ENCODE measurements around the gene ZDHHC9.

Gene ZDHHC9

DNA sequence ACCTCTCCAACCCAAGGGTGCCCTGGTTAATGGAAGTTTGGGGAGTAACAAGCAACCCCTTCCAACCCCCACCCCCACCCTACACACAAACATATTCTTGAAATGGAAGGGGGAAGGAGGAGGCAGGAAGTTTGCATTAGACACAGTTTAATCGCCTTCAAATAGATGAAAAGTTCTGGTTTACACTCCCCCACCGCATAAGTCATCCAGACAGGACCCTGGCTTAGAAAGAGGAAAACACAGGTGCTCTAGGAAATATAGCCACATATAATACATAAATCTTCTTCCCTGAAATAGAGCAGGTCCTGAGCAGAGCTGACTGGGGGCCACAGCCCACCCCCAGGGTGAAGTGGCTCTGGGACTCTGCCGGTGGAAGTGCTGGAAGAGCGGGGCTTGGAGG is 38.9 kb downstream of the ZDHHC9 start:
- no peak for DNase-seq (ENCODE audit: low spot score in 2 of 2)
- Histone ChIP-seq H3K36me3 (replicated peaks) (peaks cover 12% of the 10 kb centered on the region), H3K9me3 (no peaks in the 10 kb centered on the region), H3K27me3 (ENCODE audit: low read depth) (no peaks in the 10 kb centered on the region), H3K4me1 (peaks cover 3% of the 10 kb centered on the region; the same call in 1 of the 2 replicates), H3K4me3 (no peak overlapping the region)
- in situ Hi-C loops (cut with MboI; ENCODE audit: low sequenced_read_pairs): no loop called here

DNA sequence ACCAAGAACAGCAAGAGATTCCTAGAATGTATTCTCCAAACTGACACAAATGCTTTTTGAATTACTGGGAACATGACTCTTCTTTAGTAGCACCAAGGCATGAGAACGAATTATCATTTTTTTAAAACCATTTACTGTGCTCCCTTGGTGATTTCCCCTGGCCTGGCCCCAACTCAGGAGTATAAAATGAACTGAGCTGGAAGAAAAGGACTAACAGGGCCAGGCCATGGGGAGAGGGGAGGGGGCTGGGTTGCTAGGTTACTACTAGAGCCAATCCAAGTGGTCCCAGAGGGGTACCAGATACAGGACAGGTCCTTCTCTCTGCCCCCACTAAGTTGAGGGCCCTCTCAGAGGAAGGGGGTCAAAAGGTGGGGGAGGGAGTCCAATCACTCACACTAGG is 40.8 kb downstream of the ZDHHC9 start:
- no peak for DNase-seq (ENCODE audit: low spot score in 2 of 2)
- Histone ChIP-seq H3K27me3 (ENCODE audit: low read depth) (no peaks in the 10 kb centered on the region), H3K4me1 (no peaks in the 10 kb centered on the region; the same call in 1 of the 2 replicates), H3K36me3 (replicated peaks) (peaks cover 12% of the 10 kb centered on the region), H3K9me3 (no peaks in the 10 kb centered on the region), H3K4me3 (no peak overlapping the region)
- in situ Hi-C loops (cut with MboI; ENCODE audit: low sequenced_read_pairs): no loop called here

DNA sequence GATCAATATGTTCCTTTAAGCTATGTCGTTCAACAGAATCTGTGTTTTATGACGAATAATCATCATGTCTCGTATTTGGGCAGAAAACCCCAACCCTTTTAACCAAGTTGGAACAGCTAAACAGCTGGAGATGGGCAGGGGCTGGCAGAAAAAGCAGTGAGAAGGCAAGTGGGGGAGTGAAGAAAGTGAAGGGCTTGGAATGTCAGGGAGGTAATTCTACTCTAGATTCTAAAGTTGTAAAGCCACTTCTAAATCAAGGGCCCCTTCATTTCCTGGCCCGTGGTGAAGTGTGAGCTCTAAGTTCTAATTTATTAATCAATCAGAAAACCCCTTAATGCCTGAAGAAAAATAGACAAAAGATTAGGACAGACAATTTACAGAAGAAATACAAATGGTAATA is 43.5 kb downstream of the ZDHHC9 start:
- DNase-seq (ENCODE audit: low spot score in 2 of 2): no peak
- in situ Hi-C loops (cut with MboI; ENCODE audit: low sequenced_read_pairs): no loop called here
- no peaks in the 10 kb centered on the region for H3K9me3 ChIP-seq
- no peak overlapping the region for H3K4me3 ChIP-seq
- H3K36me3 ChIP-seq (replicated peaks): peaks cover 7% of the 10 kb centered on the region
- no peaks in the 10 kb centered on the region; the same call in 1 of the 2 replicates for H3K4me1 ChIP-seq
- H3K27me3 ChIP-seq (ENCODE audit: low read depth): no peaks in the 10 kb centered on the region

DNA sequence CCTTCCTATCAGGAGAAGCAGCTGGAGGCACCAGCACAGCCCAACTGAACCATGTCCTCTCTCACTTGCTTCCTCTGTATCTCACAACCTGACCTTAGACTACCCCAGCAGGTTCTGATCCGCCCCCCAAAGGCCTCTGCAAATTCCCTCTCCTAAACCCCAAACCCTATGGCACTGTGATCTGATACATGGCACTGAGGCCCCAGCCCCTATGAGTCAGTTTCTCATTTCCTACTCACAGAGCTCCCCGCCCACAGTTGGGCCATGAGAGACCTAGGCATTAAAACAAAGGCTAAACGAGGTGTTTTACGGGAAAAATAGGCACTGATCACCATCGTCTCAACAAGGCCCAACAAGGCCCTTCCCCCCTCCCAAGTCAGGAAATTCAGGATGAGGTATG is 44.8 kb downstream of the ZDHHC9 start:
- in situ Hi-C loops (cut with MboI; ENCODE audit: low sequenced_read_pairs): no loop called here
- DNase-seq (ENCODE audit: low spot score in 2 of 2): no peak
- Histone ChIP-seq H3K36me3 (replicated peaks) (peaks cover 7% of the 10 kb centered on the region), H3K9me3 (no peaks in the 10 kb centered on the region), H3K4me1 (no peaks in the 10 kb centered on the region; the same call in 1 of the 2 replicates), H3K4me3 (no peak overlapping the region), H3K27me3 (ENCODE audit: low read depth) (no peaks in the 10 kb centered on the region)

DNA sequence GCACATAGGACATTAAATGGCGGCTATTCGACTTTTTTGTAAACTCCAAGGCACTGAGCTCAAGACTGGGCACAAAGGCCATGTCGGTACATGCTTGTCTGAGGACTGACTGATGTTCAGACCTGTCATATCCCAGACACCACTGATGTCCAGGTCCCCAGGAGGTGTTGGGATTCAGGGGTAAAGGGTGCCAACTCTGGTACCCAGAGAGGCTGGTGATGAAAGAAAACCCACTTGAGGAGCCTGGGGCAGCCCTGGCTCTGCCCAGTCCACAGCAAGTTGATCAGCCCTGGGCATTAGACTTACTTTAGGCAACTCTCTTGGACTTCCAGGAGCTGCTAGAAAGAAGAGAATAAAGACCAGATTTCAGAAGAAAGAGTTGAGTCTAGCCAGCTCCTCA is 45.2 kb downstream of the ZDHHC9 start:
- Histone ChIP-seq H3K4me1 (no peaks in the 10 kb centered on the region; the same call in 1 of the 2 replicates), H3K27me3 (ENCODE audit: low read depth) (no peaks in the 10 kb centered on the region), H3K9me3 (no peaks in the 10 kb centered on the region), H3K4me3 (no peak overlapping the region), H3K36me3 (replicated peaks) (peaks cover 7% of the 10 kb centered on the region)
- in situ Hi-C loops (cut with MboI; ENCODE audit: low sequenced_read_pairs): no loop called here
- DNase-seq (ENCODE audit: low spot score in 2 of 2): no peak

DNA sequence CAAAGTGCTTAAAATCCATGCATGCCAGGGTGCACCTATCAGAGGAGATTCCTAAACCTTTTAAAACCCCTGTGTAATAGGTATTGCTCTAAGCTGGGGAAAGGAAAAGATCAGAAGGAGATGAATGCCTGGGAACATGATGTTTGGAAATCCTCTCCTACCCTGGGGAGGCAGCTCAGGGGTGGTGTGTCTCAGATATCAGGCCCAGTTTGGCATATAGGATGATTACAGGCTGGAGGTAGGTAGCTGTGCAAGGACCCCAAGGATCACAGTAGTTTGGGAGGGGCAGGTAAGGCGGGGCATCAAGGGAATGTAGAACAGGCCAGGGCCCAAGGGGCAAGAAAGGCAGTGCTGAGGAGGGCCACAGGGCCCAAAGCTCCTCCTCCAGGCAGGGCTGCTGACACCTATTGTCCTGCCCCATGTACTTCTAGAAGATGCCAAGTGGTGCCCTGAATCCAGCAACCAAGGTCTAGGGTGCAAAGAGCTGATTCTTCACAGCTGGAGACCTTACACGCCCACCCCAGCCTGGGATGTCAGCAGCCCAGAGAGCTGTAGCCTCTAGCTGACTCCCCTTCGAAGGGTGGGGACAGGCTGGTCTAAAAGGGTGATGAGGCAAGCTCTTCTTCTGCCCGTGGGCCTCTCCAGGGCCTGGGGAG is 46.3 kb downstream of the ZDHHC9 start:
- no peak overlapping the region for H3K4me3 ChIP-seq
- H3K27me3 ChIP-seq (ENCODE audit: low read depth): no peaks in the 10 kb centered on the region
- no peak for DNase-seq (ENCODE audit: low spot score in 2 of 2)
- peaks cover 1% of the 10 kb centered on the region; the same call in 1 of the 2 replicates for H3K36me3 ChIP-seq (replicated peaks)
- no peaks in the 10 kb centered on the region; the same call in 1 of the 2 replicates for H3K4me1 ChIP-seq
- in situ Hi-C loops (cut with MboI; ENCODE audit: low sequenced_read_pairs): no loop called here
- no peaks in the 10 kb centered on the region for H3K9me3 ChIP-seq

DNA sequence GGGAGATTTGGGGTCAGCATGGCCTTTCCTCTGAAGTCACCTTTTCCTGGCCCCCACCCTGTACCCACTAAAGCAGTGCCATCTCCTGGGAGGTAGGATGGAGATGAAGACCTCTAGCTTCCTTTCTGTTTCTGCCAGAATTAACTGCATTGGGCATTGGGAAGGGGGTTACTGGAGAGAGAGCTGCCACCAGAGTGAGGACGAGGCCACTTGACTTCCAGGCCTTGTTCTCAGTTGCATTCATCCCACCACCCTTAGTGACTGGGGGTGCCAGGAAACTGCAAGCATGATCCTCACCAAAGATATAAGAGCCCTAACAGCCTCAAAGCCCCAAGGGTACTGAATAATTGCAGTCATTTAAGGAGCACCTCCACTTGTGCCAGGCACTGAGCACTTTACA is 48.1 kb downstream of the ZDHHC9 start:
- no peak for DNase-seq (ENCODE audit: low spot score in 2 of 2)
- in situ Hi-C loops (cut with MboI; ENCODE audit: low sequenced_read_pairs): no loop called here
- no peaks in the 10 kb centered on the region for H3K9me3 ChIP-seq
- H3K27me3 ChIP-seq (ENCODE audit: low read depth): no peaks in the 10 kb centered on the region
- no peak overlapping the region for H3K4me3 ChIP-seq
- no peaks in the 10 kb centered on the region for H3K4me1 ChIP-seq
- H3K36me3 ChIP-seq (replicated peaks): no peaks in the 10 kb centered on the region; the same call in 1 of the 2 replicates

DNA sequence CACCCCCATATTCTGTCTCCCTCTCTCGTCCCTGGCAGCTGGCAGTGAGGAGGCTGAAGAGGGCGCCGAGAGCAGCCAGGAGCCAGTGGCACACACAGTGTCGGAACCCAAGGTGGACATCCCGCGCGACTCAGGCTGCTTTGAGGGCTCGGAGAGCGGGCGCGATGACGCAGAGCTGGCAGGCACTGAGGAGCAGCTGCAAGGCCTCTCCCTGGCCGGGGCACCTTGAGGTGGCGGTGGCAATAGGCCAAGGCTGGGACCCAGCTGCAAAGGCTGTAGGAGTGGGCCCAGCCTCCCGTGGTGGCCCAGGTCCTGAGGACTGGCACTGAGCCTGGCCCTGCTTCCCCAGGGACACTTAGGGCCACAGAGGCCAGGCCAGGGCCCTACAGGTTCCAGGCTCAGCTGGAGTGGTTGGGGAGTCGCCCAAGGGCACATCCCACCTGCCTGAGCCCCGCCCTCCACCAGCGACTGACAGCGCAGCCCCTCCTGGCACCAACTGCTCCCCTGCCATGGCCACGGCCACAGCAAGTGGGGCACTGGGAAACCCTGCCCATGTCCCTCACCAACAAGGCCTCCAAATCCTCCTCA is 50.0 kb downstream of the ZDHHC9 start:
- Histone ChIP-seq H3K4me1 (no peaks in the 10 kb centered on the region), H3K36me3 (replicated peaks) (no peaks in the 10 kb centered on the region; the same call in 1 of the 2 replicates), H3K4me3 (no peak overlapping the region), H3K27me3 (ENCODE audit: low read depth) (no peaks in the 10 kb centered on the region), H3K9me3 (no peaks in the 10 kb centered on the region)
- in situ Hi-C loops (cut with MboI; ENCODE audit: low sequenced_read_pairs): no loop called here
- no peak for DNase-seq (ENCODE audit: low spot score in 2 of 2)

DNA sequence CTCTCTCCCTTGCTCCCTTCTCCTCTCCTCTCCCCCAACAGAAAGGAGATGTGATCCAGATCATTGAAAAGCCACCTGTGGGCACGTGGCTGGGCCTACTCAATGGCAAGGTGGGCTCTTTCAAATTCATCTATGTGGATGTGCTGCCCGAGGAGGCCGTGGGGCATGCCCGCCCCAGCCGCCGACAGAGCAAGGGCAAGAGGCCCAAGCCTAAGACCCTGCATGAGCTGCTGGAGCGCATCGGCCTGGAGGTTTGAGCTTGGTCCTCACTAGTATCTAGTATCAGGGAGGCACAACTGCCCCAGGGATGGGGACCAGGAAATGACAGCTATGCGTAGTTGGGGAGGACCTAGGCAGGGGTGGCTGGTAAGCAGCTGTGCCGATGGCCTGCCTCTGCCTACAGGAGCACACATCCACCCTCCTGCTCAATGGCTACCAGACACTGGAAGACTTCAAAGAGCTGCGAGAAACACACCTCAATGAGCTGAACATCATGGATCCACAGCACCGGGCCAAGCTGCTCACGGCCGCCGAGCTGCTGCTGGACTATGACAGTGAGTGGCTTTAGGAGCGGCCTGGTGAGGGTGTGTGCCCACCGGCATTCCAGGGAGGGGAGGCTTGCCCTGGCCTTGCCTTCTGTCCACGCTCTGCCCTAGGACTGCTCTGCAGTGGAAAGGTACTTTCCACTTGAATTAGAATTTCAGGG is 50.9 kb downstream of the ZDHHC9 start:
- Histone ChIP-seq H3K4me1 (no peaks in the 10 kb centered on the region), H3K36me3 (replicated peaks) (no peaks in the 10 kb centered on the region), H3K9me3 (no peaks in the 10 kb centered on the region), H3K27me3 (ENCODE audit: low read depth) (no peaks in the 10 kb centered on the region), H3K4me3 (no peak overlapping the region)
- DNase-seq (ENCODE audit: low spot score in 2 of 2): no peak
- in situ Hi-C loops (cut with MboI; ENCODE audit: low sequenced_read_pairs): no loop called here

DNA sequence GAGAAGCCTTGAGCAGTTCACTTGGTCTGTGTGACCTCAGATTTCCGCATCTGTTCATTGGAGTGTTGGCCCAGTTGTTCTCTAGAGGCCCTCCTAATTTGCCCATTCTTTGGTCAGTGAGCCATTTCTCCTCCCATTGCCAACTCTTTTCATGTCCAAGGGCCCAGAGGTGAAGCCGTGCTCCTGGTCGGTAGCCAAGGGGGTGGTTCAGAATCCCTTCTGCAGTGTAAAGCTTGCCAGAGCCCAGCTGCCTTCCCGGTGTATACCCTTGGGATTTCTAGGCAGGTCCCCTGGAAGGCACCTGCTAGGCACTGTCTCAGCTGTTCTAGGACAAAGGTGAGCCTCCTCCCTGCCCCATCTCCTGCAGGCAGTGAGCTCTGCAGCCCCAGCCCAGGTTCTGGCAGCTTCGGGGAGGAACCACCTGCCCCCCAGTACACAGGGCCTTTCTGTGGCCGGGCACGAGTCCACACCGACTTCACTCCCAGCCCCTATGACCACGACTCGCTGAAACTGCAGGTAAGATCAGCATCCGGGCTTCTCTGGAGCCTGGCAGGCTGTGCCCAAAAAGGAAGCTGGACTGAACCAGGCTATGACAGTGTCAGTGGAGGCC is 51.6 kb downstream of the ZDHHC9 start:
- H3K4me3 ChIP-seq: no peak overlapping the region
- H3K27me3 ChIP-seq (ENCODE audit: low read depth): no peaks in the 10 kb centered on the region
- in situ Hi-C loops (cut with MboI; ENCODE audit: low sequenced_read_pairs): no loop called here
- H3K9me3 ChIP-seq: no peaks in the 10 kb centered on the region
- DNase-seq (ENCODE audit: low spot score in 2 of 2): no peak
- H3K4me1 ChIP-seq: no peaks in the 10 kb centered on the region
- no peaks in the 10 kb centered on the region for H3K36me3 ChIP-seq (replicated peaks)

DNA sequence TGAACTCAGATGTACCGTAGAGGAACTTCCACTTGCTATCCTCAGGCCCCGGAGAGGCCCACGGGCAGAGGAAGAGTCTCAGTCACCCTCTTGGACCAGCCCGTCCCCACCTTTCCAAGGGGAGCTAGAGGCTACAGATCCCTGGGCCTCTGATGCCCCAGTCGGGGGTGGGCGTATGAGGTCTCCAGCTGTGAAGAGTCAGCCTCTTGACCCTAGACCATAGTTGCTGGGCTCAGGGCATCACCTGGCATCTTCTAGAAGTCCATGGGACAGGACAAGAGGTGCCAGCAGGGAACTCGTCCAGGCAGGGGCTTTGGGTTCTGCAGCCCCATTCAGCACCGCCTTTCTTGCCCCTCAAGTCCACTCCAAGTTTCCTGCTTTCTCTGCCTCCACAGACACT is 52.4 kb downstream of the ZDHHC9 start:
- Histone ChIP-seq H3K4me3 (no peak overlapping the region), H3K4me1 (no peaks in the 10 kb centered on the region), H3K27me3 (ENCODE audit: low read depth) (no peaks in the 10 kb centered on the region), H3K36me3 (replicated peaks) (no peaks in the 10 kb centered on the region), H3K9me3 (no peaks in the 10 kb centered on the region)
- no peak for DNase-seq (ENCODE audit: low spot score in 2 of 2)
- in situ Hi-C loops (cut with MboI; ENCODE audit: low sequenced_read_pairs): no loop called here

DNA sequence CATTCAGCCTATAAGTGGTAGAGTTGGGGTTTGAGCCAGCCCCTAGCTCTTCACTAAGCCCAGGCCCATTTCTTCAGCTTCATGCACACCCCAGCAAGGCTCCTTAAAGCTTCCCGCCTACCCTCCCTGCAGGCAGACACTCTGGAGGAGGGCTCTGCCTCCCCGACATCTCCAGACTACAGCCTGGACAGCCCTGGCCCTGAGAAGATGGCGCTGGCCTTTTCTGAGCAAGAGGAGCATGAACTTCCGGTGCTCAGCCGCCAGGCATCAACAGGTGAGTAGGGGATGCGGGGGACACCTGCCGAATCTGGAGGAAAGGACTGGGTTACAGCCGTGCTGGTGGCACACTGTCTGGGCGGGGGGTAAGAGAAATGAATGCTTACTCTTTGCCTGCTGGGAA is 52.9 kb downstream of the ZDHHC9 start:
- no peak for DNase-seq (ENCODE audit: low spot score in 2 of 2)
- Histone ChIP-seq H3K27me3 (ENCODE audit: low read depth) (no peaks in the 10 kb centered on the region), H3K9me3 (no peaks in the 10 kb centered on the region), H3K4me3 (no peak overlapping the region), H3K36me3 (replicated peaks) (no peaks in the 10 kb centered on the region), H3K4me1 (no peaks in the 10 kb centered on the region)
- in situ Hi-C loops (cut with MboI; ENCODE audit: low sequenced_read_pairs): no loop called here

DNA sequence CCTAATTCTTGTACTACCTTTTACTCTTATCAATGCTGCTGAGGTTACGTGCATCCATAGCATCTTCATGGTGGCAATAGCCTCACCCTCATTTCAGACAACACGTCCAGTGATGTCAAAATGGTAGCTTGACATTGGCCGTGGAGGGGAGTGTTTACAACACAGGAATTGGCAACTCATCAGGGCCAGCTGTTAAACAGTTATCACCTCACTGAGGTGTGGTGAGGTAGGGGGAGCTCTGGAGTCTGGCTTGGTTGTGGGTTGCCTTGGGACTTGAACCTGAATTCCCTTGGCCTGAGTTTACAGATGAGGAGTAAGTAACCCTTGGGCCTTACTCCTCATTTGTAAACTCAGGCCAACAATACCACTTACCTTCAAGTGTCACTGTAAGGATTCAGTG is 53.5 kb downstream of the ZDHHC9 start:
- no peak for DNase-seq (ENCODE audit: low spot score in 2 of 2)
- Histone ChIP-seq H3K4me1 (no peaks in the 10 kb centered on the region), H3K4me3 (no peak overlapping the region), H3K36me3 (replicated peaks) (no peaks in the 10 kb centered on the region), H3K9me3 (no peaks in the 10 kb centered on the region), H3K27me3 (ENCODE audit: low read depth) (no peaks in the 10 kb centered on the region)
- in situ Hi-C loops (cut with MboI; ENCODE audit: low sequenced_read_pairs): no loop called here

DNA sequence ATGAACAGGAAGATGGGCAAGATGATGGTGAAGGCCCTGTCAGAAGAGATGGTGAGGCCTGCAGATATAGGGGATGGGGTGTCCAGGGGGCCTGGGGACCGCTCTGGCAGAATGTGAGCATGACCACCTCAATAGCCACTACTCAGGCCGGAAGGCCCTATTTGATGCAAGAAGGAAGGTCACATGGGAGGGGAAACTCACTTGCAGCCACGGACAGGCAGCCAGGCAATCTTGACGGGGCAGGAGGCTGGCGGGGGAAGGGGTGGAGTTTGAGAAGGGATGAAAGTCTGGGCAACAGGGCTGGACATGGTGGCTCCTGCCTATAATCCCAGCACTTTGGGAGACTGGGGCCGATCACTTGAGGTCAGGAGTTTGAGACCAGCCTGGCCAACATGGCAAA is 55.2 kb downstream of the ZDHHC9 start:
- Histone ChIP-seq H3K36me3 (replicated peaks) (no peaks in the 10 kb centered on the region), H3K4me1 (no peaks in the 10 kb centered on the region), H3K9me3 (no peaks in the 10 kb centered on the region), H3K27me3 (ENCODE audit: low read depth) (no peaks in the 10 kb centered on the region), H3K4me3 (no peak overlapping the region)
- in situ Hi-C loops (cut with MboI; ENCODE audit: low sequenced_read_pairs): no loop called here
- no peak for DNase-seq (ENCODE audit: low spot score in 2 of 2)
